Stimulated activated CD8-positive, alpha-beta memory T cell treated with anti-CD3 and anti-CD28 coated beads, Interleukin-15, amount 100 ng/mL, for 24 hours (primary cell): ENCODE results near the gene RFX2.
"Not testable (repeated sequence)": the region's sequence is repeated elsewhere in the genome, so short reads cannot be mapped to it uniquely, and the experiment has no call there.

Experiments used
- DNase-seq: peaks from one replicate; pipeline ENCODE4 v3.0.0-alpha.2; 2020; ENCODE audit warnings: low read depth

The RFX2 gene

DNA sequence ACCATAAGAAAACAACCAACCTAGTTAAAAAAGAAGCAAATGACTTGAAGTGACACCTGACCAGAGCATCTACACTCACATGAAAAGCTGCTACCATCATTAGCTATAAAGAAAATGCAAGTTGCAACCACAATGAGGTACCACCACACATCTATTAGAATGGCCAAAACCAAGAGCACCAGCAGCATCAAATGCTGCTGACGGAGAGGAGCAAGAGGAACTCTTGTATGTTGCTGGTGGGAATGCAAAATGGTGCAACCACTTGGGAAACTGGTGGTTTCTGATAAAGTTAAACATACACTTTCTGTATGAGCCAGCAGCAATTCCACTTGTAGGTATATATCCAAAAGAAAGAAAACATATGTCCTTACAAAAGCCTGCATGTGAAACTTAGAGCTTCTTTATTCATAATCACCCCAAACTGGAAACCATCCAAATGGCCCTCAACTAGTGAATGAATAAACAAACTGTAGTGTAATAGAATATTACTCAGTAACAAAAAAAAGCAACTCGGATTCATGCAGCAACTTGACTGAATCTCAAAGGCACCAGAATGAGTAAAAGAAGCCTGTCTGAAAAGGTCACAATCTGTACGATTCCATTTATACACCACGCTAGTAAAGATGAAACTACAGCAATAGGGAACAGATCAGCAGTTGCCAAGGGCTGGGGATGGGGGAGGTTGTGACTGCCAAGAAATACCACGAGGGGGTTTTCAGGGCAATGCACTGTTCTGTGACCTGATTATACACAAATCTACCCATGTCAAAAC lies 71.5 kb downstream of the RFX2 start:
- no peak for DNase-seq

DNA sequence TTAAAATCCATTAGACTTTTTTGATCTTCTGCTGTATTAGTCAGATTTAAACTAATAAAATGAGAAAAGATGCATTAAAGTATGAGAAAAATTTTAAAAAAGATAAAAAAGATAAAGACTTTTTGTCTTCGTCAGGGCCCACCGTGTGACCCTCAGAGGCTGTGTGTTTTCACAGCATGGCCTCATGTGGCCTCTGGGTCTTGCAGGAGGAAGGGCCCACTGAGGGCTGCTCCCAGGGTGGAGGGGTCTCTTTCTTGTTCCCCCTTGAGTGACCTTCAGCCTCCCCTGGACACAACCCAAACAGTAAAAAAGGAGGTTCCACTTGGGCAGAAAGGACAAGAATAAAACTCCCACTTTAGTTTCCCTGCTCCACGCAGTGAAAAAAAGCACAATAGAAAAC lies 75.3 kb downstream of the RFX2 start:
- no peak for DNase-seq

DNA sequence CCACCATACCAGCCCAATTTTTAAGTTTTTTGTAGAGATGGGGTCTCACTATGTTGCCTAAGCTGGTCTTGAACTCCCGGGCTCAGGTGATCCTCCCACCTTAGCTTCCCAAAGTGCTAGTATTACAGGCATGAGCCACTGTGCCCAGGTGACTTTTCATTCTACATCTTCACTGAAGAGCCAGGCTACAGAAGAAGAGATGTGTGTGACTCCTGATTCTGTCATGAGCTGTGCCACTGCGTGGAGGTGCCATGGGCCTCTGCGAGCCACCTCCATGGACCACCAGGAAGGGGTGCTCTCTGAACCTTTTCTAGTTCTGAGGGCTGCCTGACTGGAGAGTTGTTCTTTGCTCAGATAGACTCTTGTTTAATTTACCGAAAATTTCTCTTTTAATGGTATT lies 75.8 kb downstream of the RFX2 start:
- no peak for DNase-seq

DNA sequence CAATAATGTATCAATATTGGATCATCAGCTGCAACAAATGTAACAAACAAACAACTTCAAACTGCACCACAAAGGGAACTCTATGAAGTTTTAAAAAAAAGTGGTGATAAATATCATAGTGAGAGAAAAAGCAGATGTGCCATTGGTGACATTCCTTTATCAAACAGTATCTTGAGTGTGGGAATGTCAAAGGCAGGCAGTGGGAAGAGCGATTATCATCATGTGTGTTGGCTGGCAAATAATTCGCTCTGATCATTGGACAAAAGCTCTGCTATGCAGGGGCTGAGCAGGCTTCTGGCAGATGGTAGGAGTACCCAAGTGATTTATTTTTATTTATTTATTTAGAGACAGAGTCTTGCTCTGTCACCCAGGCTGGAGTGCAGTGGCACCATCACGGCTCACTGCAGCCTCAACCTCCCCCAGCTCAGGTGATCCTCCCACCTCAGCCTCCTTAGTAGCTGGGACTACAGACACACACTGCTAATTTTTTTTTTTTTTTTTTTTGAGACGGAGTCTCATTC lies 76.5 kb downstream of the RFX2 start:
- DNase-seq = no peak

DNA sequence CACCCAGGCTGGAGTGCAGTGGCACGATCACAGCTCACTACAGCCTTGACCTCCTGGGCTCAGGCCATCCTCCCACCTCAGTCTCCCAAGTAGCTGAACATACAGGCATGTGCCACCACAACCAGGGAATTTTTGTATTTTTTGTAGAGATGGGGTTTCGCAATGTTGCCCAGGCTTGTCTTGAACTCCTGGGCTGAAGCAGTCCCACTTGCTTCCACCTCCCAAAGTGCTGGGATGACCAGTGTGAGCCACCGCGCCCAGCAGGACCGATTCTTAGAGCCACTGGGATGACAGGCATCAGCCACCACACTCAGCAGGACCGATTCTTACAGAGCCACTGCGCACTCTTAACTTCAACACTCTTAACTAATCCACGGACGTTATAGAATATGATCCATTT lies 77.5 kb downstream of the RFX2 start:
- no peak for DNase-seq

DNA sequence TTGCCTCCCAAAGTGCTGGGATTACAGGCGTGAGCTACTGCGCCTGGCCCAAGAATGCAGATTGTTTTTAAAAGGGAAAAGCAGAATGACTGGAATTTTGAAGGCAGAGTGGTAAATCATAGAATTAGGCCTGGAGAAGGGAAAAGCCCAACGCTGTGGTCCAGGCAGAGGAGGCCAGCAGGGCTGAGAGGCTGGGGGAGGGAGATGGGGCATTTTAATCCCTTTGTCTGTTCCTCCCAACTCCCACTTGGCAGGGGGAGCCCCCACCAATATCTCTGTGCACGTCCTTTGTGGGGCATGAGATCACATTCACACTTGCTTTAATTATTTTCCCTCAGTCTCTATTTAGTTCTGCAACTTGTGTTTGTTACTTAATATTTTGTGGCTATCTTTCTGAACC lies 77.9 kb downstream of the RFX2 start:
- no peak for DNase-seq

DNA sequence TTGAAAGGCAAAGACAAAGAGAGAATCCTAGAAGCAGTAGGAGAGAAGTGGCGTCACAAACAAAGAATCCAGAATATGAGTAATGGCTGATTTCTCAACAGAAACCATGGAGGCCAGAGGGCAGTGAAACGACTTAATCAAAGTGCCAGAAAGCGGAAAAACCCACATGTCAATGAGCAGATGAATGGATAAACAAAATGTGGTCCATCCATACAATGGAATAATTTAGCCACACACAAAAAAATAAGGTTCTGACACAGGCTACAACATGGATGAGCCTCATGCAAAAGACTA lies 80.1 kb downstream of the RFX2 start:
- no peak for DNase-seq

DNA sequence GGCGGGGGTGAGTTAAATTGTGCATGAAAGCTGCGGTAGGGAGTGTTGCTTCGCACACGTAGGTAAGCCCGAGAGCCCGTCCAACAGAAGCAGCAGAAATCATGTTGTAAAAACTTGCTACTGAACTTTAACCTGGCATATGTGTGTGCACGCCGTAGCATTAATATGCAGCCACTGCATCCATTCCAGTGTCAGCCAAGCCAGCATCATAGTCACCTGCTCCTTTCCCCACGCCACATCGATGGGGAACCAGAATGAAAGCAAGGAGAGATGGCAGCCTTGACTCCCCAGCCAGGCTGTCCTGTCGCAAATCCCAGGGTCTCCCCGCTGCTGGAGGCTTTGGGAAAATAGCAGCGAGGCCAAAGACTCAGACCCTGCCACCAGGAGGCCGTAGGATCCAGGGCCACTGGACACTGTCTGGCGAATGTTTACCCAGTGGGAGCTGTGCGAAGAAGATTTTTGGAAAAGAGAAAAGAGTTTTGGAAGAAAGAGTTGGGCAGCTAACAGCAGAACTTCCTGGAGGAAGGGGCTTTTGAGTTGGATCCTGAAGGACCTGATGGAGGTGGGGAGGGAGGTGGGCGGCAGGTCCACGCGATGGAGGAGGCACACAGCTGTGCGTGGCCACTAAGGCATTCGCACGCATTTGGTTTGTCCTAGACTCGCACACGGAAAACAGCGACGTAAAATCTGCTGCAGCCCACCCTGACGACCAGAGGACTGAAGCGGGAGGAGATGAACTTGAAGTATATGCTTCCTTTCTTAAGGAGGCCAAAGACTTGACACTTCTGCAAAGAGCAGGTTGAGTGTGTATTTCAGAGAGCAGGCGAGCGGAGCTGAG lies 83.7 kb downstream of the RFX2 start:
- no peak for DNase-seq

DNA sequence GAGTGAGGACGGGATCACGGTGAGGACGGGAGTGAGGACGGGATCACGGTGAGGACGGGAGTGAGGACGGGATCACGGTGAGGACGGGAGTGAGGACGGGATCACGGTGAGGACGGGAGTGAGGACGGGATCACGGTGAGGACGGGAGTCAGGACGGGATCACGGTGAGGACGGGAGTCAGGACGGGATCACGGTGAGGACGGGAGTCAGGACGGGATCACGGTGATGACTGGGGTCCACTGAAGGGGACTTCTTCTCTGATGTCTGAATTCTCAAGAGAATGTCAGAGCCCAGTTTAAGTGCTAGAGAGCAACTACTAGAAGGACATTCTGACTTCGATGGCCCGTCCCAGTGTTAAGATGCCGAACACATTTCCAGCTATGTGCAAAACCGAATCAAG lies 85.5 kb downstream of the RFX2 start:
- not testable (repeated sequence) for DNase-seq

DNA sequence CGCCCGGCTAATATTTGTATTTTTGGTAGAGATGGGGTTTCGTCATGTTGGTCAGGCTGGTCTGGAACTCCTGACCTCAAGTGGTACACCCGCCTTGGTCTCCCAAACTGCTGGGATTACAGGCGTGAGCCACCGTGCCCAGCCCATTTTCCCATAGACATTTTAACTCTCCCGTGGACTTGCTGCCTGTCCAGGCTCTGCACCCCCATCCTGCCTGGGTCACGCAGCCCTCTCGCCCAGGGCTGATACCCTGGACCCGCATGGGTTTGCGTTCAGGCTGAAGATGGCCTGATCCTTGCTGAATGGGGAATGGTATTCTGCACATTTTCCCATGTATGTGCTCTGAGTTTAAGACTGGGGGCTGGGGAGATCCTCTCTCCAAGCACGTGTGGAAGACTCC lies 86.4 kb downstream of the RFX2 start:
- DNase-seq = no peak

DNA sequence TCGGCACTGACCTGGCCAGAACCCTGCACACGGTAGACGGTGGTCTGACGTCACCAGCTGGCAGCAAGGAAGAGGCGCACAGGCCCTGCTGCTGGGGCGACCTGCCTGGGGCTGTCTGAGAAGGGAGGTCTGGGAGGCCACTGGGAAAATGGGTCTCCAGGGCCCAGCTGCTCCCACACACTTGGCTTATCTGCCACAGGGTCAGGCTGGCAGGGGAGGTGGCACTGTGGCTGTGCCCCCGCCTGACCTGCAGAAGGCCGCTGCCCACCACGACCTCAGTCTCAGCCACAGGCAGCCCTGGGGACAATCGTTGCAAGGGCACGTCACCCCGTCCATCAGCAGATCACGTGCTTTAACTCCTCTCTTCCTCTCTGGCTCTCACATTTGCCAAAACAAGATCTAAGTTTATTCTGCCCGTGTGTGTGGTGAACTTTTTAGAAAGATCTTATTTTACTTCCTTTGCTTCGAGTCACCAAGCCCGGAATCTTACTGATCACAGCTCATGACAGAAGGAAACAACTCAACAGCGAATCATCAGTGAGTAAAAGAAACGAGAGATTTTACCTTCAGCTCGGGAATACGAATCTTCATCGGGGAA lies 87.1 kb downstream of the RFX2 start:
- no peak for DNase-seq

DNA sequence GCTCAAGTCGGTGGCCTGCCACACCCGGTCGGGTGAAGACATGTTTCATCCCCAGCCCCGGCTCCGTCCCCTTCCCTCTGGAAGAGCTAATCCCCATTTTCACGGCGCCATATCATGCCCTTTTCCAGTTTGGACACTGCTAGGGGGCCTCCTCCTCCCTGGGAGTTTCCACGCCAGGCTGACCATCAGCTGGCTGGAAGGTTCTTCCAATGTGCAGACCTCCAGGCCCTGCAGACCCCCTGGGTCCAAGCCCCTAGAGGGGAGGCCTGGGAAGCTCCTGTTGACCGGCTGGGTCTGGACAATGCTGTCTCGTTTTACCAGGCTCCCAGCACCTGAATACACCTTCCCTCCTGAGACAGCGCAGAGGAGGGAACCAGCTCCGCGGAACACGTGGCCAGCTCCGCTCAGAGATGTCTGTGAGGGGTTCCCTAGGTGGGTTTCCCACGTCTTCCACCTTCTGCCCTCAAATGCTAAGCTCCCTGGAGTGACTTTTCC lies 87.7 kb downstream of the RFX2 start:
- DNase-seq = no peak

DNA sequence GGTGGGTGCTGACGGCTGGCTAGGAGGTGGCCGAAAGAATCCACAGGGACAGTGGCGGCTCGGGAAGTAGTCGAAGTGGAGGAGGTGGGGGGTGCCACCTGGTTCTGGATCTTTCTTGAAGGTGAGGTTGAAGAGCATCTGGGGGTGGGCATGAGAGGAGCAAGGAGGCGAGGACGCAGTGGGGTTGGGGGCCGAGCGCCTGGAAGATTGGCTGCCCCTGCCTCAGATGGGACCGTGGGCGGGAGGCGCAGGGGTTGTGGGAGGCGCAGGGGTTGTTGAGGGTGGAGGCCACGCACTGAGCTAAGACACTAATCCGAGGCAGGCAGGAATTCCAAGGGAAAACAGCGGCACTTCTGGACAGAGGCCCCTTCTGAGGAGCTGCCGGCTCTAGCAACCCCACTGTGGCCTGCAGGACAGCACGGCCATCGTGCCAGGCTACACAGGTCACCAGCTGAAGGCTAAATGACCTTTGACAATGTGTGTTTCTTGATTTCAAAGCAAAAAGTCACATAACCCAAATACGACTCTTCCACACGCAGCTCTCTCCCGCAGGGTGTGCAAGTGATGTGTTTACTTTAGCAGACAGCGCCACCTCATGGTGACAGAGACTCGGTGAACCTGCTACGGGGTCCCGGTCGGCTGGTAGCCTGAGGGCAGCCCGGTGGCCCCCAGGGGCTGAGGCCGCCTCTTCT lies 88.3 kb downstream of the RFX2 start:
- peak; percentile 39 for DNase-seq

DNA sequence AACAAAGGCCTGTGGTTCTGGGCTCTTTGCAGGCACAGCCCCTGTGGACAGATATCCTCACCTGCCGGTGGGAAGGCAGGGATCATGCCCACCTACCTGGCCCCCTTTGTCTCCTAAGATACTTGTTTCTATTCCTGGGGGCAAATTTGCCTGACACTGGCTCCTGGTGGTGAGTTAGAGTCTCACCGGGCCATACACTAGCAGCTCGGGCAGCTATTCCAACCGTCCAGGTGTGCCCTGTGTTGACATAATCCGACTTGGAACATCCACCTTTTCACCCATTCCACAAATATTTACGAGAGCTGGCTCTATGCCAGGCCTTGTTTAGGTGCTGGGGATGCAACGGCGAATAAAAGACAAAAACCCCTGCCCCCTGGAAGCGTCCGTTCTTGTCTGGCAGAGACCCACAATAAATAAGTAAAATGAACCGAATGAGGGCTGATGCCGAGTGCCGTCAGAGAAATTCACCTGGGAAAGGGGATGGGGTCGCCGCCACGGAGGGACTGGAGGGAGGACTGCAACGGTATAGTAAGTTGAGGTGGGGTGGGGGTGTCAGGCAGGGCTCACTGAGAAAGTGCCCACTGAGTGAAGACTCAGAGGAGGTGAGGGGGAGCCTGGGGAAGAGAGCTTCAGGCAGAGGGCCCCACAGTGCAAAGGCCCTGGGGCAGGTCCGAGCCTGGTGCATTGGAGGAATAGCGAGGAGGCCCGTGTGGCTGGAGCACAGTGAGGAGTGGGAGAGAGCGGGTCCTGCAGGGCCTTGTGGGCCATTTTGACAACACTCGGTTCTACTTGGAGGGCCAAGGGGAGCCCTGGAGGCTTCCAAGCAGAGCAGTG lies 89.1 kb downstream of the RFX2 start:
- no peak for DNase-seq

DNA sequence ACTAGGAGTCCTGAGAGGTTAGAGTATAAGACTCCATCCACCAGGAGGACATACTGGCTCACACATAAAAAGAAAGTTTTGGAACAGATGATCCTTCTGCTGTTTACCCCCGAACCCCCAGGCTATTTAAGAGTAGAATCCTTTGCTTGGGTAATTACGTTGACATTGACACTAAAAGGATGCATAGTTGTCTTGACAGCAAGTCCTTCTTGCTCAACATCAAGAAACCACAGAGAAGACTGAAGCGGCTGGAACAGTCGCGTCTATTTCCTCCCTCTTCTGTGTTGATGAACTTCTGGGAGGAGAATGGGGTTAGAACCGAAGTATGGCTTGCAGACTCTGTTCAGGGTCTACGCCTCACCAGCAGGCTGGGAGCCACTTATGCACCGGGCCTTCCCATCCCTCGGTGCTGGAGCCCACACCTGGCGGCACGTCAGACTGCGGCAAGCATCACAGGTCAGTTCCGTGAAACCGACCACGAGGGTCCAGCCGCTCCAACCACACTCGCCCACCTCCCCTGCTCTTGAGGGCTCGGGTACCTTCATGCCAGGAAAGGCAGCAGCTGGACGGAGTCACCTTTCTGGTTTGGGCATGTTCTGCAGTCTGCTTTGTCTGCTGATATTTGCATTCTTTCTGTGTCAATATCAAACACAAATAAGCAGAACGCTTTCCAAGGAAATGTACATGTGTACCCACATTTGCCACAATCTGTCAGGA lies 90.0 kb downstream of the RFX2 start:
- DNase-seq = no peak

DNA sequence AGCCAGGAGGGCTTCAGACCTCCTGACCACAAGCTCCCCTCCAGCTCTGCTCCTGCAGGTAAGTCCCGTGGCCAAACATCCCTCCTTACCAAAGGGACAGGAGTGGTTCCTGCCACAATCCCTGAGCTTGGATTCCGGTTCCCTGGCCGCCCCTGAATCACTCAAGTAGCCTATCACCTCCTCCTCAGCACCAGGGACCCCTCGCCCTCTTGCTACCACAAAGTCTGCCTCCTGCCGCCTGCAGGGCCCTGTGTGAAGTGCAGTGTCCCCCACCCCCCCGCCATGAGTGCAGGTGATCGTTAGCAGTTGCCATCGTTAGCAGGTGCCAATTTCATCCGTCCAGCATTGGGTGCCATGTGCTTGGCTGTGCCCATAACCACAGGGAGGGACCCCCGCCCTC lies 91.5 kb downstream of the RFX2 start:
- no peak for DNase-seq

DNA sequence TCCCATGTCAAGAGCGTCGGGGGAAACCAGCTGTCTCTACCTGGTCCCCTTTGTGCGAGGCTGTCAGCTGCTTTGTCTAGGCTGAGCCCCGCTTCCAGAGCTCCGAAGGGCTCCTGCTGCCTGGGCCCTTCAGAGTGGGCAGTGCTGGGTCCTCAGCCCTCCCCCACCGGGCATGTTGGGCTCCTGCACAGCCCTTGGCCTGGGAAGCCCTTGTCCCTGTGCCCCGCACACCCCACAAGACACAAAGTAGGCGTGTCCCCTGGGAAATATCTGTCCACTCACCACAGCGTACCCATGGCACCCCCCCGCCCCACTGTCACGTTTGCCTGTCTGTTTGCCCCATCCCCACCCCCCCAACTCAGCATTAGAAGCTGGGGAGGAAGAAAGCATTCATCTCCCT lies 92.7 kb downstream of the RFX2 start:
- DNase-seq = no peak

DNA sequence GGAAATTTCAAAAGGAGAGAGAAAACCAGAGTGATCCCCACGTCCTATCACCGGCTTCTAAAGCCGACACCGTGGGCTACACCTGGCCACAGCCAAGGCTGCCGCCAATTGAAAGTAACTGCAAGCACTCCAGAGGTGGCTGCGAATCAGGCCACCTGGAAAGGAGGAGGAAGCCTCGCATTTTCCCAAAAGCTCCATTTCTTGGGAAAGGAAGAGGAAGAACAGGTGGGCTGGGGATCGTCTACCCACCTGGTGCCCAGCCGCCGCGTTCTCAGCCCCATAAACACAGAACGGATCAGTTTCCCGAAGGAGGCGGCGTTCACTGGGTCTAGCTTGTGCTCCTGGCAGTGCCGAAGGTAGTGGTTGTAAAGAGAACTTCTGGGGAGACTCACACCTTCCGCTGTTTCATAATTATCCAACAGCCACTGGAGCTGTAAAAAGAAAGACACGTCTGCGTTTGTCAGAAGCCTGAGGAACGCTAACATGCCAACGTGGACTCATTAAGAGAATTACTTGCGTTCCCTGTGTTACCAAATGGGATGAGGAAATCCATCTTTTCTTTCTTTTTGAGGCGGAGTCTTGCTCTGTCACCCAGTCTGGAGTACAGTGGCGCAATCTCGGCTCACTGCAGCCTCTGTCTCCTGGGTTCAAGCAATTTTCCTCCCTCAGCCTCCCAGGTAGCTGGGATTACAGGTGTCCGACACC lies 94.3 kb downstream of the RFX2 start:
- no peak for DNase-seq

DNA sequence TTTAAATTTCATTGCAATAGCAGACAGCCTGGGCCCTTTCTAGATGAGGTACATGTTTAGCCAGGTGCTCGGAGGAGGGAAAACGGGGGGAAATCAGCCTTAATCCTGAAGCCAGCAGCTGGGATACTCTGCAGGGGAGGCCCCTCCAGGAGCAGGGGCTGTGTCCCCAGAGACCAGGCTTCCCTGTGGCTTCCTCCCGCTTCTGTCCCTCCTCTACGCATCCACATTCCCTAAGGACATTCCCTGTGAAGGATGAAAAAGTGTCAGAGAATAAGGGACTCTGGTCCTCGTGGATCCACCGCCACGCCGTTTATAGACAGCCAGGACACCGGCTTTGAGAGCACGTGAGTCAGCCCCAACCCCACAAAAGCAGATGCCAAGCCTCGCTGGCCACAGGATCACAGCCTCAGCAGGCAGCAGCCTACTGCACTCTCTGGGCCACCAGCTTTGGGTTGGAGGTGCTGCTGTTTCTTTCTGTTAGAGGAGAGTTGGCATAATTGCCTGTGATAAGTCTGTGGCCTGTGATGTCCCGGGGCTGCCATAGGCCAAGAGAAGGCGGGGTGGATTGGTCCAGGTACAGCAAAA lies 95.7 kb downstream of the RFX2 start:
- no peak for DNase-seq
